GM10847 (cell line): ENCODE data around the gene REEP6.

ENCODE experiments used
- POLR2A ChIP-seq: IDR thresholded peaks from 2 replicates; pipeline ENCODE4 v1.6.1; 2011; ENCODE audit not compliant: insufficient read length; ENCODE audit errors: extremely low read depth

REEP6 gene

DNA sequence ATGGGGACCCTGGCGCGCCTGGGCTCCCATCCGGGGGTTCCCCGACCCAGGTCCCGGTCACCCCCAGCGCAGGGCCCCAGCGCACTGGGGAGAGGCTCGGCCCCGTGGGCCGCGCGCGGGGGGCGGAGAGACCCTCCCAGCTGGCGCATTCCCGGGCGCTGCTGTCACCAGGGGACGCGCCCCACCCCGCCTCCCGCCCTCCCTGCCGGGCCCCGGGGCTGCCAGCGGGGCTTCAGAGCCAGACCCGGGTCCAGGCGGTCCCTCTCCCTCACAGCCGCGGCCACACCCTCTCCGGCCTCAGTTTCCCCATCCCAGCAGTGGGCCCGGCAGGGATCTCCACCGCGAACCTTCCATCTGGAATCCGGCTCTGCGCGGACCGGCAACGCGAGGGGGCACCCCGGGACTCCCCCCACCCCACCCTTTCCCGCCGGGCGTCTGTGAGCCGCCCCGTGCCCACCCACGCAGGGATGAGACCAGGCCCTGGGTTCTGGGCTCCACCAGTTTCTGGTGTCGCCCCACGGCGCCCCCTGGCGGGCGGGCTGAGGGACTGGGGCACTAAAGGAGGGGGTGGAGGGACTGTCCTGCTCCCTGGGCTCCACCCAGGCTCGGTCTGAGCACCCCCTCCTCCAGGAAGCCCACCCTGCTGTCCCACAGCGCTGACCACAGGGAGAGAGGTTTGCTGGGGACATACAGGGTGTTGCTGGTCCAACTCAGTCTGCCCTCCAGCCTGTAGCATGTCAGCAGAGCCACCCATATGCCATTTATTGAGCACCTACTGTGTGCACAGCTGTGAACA lies 22.7 kb downstream of the REEP6 start:
- no peak for TF ChIP-seq POLR2A

DNA sequence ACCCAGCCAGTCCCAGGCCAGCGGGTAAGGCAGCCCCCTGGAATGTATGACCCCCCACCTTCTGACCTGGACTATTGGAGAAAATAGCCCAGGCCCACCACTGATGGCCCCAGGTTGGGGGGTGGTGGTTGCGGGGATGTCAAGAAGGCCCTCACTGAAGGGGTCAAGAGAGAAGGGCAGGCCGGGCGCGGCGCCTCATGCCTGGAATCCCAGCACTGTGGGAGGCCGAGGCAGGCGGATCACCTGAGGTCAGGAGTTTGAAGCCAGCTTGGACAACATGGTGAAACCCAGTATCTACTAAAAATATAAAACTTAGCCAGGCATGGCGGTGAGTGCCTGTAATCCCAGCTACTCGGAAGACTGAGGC lies 23.3 kb downstream of the REEP6 start:
- TF ChIP-seq POLR2A, result no peak

DNA sequence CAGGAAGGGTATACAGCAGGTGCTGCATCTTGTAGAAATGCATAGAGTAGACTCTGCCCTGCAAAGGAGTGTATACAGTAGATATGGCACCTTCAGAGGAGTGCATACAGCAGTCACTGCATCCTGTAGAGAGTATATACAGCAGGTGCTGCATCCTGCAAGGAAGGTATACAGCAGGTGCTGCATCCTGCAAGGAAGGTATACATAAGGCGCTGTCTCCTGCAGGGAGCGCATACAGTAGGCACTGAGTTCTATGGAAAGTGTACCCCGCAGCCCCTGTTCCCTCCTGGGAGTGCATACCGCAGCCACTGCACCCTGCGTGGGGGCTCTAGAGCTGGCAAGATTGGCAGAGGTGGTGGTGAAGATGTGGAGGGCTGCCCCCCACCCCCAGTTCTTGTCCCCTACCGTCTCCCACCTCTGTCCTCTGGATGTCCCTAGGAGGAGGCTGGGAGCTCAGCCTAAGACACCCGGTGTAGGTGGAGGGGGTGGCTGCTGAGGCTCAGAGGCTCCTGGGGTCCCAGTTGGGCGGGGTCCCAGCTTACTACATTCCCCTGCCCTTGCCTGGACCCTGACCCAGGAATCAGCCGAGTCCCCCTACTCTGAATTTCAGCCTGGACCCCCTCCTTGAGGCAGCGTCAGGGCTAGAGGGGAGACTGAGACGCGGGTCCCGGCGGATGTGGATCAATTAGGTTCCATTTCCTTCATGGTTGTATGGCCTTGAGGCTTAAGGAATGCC lies 24.2 kb downstream of the REEP6 start:
- no peak for TF ChIP-seq POLR2A

DNA sequence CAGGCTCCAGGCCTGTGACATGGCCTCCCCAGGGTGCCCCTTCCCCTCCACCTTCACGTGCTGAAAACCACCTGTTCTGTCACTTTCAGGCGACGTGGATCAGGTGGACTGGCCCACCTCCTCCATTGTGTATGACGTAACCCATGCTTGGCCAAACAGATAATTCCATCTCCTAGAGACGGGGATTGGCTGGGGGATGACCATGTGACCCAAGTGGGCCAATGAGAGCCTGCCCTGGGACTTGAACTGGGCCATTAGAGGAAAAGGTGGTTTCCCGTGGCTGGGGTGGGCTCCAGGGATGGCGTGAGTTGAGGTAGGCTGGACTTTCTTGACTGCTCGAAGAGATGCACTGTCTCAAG lies 25.4 kb downstream of the REEP6 start:
- TF ChIP-seq POLR2A, result no peak

DNA sequence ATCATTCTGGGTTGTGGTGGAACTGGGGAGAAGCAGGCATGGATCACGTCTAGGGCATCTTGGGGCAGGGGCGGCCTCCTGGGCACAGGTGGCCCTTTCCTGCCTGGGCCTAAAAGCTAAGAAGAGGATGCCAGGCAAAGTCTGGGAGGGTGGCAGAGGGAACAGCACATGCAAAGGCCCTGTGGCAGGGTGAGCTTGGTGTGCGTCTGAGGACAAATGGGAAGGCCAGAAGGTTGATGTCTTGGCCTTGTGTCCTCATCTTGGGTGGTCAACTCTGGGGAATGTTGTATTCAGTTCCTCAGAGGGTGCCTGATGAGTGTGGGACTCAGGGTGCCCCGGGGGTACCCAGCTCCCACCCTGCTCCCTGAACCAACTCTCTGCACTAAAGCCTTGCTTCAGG lies 27.5 kb downstream of the REEP6 start:
- no peak for TF ChIP-seq POLR2A

DNA sequence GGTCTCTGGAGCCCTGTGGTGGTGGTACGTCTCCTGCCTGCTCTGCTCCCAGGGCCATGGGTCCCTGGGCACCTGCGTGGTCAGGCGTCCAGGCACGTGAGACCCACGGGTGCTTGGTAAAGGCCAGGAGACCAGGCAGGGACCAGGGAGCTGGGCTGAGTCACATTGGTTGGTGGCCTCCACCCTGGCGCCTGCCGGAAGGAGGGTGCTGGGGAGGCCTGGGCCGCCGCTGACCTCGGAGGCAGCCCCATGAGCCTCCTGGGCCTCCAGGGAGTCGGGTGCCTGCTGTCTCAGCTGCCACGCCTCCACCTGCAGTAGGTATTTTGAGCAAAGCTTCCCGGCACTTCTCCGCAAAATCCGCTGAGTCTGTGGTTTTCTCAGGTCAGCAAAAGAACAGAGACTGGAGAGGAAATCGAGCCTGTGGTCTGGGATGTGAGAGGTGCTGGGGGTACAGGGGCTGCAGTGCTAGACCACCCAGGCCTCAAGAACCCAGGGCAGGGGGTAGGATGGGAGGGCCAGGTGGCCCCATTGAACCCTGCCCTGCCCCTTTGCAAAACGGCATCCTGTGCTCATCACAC lies 29.3 kb downstream of the REEP6 start:
- TF ChIP-seq POLR2A, result no peak

DNA sequence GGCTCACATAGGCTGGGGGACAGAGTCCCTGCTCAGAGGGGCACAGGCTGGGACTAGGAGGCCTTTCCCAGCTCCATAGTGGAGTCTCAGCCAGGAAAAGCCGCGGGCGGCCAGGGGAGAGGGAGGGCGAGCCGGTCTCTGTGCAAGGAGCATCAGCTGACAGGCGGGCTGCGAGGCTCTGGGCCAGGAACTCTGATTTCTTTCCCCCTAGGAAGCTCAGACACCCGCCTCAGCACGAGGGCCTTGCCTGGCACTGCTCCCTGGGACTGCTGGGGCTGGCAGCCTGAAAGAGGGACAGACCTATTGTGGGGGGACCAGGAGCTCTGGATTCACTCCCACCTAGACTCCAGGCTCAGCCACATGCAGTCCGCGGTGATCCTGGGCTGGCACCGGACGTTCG lies 30.7 kb downstream of the REEP6 start:
- TF ChIP-seq POLR2A, result no peak

DNA sequence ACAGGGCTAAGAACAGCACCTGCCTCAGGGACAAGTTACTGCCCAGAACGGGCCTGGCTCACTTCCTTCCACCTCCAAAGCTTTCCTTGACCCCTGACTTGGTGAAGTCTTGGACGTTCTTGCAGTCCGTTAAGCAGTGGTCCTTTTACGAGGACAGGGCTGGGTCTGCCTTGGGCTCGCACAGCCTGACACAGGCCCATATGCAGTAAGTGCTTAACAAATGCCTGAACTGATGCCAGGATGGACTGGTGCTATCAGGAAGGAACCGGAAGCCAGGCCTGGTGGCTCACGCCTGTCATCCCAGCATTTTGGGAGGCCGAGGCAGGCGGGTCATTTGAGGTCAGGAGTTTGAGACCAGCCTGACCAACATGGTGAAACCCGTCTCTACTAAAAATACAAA lies 31.1 kb downstream of the REEP6 start:
- no peak for TF ChIP-seq POLR2A

DNA sequence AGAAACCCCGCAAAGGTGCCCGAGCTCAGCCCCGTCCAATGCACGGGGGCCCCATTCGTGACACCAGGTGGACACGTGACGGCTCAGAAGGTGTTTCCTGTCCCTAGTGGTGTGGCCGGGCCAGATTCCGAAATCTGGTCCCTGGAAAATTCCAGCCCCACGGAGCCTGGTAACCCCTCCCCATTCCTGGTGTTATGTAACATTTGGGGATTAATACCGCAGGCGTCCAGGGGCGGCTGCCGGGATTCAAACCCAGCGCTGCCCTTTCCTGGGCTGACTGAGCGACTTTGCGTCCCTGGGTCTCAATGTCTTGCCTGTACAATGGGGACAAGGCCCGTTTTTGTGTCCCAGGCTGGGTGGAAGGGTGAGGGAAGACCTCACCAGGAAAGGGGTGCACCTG lies 31.9 kb downstream of the REEP6 start:
- no peak for TF ChIP-seq POLR2A

DNA sequence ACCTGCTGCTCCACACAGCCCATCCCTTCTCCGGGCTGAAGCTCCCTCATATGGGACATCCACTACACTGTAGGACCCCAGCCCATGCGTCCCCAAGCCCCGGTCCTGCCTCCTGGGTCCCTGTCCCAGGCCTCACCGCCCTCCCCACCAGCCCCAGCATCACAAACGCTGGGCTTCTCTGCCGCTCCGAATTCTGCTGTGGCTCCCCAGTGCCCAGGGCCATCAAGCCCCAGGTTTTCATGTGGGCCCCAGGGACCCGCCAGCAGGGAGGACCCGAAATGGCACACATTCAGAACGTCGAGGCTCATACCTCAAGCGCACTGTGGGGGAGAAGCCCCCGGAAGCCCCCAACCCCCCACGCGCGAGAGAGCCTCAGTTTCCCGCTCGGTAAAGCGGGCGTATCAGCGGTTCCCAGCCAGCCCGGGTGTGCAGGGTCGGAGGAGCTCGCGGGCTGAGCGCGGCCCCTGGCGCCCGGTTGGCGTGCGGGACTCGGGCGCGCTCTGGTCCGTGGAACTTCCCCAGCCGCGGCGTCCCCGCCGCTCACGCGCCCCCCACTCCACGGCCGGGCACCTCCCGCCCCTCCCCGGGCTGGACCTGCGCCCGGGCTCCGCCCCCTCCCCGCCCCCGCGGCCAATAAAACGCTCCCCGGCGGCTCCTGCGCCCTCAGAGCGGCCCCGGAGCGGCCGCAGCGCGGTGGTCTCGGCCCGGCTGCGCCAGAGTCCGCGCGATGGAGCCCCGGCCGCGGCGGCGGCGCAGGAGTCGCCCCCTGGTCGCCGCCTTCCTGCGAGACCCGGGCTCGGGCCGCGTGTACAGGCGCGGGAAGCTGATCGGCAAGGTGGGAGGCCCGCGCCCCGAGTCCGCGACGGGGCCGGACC lies 32.7 kb downstream of the REEP6 start, which contains the start of gene PLK5:
Gene PLK5 (plus strand): TSS at position 666 of the 875 bp plus-strand sequence. CDS start 2,920 bp downstream, outside the sequence.
- TF ChIP-seq POLR2A, result no peak

DNA sequence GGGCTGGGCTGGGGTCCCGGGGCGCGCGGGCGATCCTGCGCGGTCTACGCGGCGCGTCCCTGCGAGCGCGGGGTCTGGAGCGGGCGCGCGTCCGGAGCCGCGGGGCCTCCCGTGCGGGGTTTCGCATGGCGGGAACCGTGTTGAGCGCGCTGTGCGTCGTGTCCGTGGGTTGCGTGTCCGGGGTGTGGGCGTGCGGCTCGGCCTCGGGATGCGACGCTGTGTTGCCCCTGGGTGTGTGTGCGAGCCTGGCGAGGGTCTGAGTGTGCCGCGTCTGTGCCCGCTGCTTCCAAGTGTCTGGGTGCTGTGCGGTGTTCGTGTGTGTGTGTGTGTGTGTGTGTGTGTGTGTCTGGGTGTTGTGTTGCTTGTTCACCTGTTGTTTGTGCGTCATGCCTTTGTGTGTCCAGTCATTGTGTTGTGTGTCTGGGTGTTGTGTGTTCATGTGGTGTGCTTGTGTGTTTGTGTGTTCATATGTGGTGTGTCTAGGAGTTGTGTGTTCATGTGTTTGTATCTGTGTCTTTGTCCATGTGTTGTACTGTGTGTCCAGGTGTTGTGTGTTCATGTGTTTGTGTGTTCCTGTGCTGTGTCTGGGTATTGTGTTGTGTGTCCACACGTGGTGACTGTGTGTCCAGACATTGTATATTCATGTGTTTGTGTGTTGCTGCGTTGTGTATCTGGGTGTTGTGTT lies 33.4 kb downstream of the REEP6 start:
- TF ChIP-seq POLR2A, result no peak

DNA sequence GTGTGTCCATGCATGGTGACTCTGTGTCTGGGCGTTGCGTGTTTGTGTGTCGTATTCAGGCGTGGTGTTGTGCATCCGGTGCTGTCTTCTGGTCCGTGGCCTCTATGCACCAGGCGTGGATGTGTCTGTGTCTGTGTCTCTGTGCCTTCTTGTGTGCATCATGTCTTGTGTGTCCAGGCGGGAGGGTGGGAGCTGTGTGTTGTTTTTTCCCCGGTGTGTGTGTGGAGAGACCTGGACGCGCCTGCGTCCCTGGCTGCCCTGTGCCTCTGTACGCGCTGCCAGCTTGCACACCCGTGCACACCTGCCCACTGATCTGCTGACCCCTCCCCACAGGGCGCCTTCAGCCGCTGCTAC lies 34.0 kb downstream of the REEP6 start:
- TF ChIP-seq POLR2A, result no peak

DNA sequence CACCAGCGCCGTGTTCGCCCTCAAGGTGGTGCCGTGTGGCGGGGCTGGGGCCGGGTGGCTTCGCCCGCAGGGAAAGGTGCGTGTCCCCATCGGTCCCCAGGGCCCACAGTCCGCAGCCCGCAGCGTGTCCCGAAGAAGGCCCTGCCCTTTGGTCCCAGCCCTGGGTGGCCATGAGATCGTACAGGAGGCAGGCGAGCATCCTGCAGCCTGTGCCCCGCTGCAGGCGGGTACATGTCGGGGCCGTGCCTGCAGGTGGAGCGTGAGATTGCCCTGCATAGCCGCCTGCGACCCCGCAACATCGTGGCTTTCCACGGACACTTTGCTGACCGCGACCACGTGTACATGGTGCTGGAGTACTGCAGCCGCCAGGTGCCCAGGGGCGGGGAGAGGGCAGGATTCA lies 34.4 kb downstream of the REEP6 start:
- TF ChIP-seq POLR2A, result no peak

DNA sequence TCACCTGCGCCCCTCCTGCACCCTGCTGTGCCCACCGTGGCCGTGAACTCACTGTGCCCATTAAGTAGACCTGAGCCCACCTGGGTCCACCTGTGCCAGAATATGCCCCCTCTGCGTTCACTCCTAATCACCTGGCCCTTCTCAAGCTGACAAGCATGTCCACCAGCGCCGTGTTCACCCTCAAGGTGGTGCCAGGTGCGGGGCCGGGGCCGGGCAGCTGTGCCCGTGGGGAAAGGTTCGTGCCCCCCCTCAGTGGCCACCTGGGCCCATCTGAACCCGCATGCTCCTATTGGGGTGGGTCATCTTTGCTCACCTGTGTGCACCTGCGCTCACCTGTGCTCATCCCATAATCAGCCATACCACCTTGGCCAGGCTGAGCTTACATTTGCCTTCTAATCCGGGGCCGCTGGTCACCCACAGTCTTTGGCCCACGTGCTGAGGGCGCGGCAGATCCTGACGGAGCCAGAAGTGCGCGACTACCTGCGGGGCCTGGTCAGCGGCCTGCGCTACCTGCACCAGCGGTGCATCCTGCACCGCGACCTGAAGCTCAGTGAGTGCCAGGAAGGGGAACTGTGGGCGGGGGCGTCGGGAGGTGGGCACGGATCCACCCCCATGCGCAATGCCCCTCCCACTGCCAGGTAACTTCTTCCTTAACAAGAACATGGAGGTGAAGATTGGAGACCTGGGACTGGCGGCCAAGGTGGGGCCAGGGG lies 35.2 kb downstream of the REEP6 start:
- TF ChIP-seq POLR2A, result no peak
